BLaER1 treated with 17β-estradiol and CSF1 and Interleukin-3, amounts not matched to agents 10 nM and 100 nM (cell line): Measurements from ENCODE around the gene PSMG1.
"Not testable (repeated sequence)": the region's sequence is repeated elsewhere in the genome, so short reads cannot be mapped to it uniquely, and the experiment has no call there.

Experiments
- H3K27ac ChIP-seq, 11 experiments: shearing (Covaris generic); formaldehyde crosslinking; 2 replicates each; pipeline ENCODE4 v1.8.1; 2022
- H3K27me3 ChIP-seq, 11 experiments: shearing (Covaris generic); formaldehyde crosslinking; 2 replicates each; pipeline ENCODE4 v1.8.1; 2022
- H3K36me3 ChIP-seq, 11 experiments: shearing (Covaris generic); formaldehyde crosslinking; 2 replicates each; pipeline ENCODE4 v1.8.1; 2022
- H3K4me1 ChIP-seq, 10 experiments: shearing (Covaris generic); formaldehyde crosslinking; 2 replicates each; pipeline ENCODE4 v1.8.1; 2022
- H3K4me2 ChIP-seq, 11 experiments: shearing (Covaris generic); formaldehyde crosslinking; 2 replicates each; pipeline ENCODE4 v1.8.1; 2022
- H3K4me3 ChIP-seq, 10 experiments: shearing (Covaris generic); formaldehyde crosslinking; 2 replicates each; pipeline ENCODE4 v1.8.1; 2022
- H3K9ac ChIP-seq, 11 experiments: shearing (Covaris generic); formaldehyde crosslinking; 2 replicates each; pipeline ENCODE4 v1.8.1; 2022
- H3K9me3 ChIP-seq, 11 experiments: shearing (Covaris generic); formaldehyde crosslinking; replicated peaks in 1 of 11; 2 replicates each; pipeline ENCODE4 v1.8.1; 2022
- H4K20me1 ChIP-seq, 11 experiments: shearing (Covaris generic); formaldehyde crosslinking; 2 replicates each; pipeline ENCODE4 v1.8.1; 2022
- Cebpa-rat ChIP-seq, 11 experiments: shearing (Covaris generic); IDR thresholded peaks; 2 replicates each; pipeline ENCODE4 v1.8.1; 2022

PSMG1 gene

DNA sequence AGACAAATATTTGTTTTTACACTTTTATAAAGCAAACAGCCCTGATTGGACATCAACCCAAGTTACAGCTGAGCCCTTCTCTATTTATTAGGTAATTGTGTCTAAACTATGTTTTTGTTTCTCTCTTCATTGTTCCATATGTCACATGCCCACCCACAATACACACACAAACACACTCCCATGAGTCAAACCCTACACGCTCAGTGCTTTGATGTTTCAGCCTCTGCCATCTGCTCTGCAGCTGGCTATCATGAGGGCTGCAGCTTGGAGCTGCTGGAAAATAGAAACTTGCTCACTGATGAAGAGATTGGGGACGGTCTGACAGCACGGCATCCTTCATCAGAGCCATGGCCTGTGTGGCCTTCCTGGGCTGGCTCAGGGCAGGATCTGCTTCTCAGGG is 41.7 kb downstream of the PSMG1 start:
- Histone ChIP-seq H3K9ac (no peak overlapping the region), H3K27ac (no peak overlapping the region), H3K4me1 (peaks cover 0 to 21% (median 7%) of the 10 kb centered on the region in 10 experiments; a peak in 7 of 20 replicates), H3K36me3 (peaks cover 0 to 8% (median 0%) of the 10 kb centered on the region in 11 experiments; a peak in 1 of 22 replicates), H3K4me3 (no peak overlapping the region), H3K9me3 (peaks cover 10 to 36% (median 22%) of the 10 kb centered on the region in 11 experiments; a peak in 20 of 22 replicates), H3K27me3 (no peaks in the 10 kb centered on the region), H4K20me1 (no peaks in the 10 kb centered on the region), H3K4me2 (peak overlapping the region in 4 of 11 experiments; percentile 4 to 19 (median 14); a peak in 5 of 22 replicates)
- TF ChIP-seq Cebpa-rat (IDR thresholded peaks at IDR 0.05), result no peak

DNA sequence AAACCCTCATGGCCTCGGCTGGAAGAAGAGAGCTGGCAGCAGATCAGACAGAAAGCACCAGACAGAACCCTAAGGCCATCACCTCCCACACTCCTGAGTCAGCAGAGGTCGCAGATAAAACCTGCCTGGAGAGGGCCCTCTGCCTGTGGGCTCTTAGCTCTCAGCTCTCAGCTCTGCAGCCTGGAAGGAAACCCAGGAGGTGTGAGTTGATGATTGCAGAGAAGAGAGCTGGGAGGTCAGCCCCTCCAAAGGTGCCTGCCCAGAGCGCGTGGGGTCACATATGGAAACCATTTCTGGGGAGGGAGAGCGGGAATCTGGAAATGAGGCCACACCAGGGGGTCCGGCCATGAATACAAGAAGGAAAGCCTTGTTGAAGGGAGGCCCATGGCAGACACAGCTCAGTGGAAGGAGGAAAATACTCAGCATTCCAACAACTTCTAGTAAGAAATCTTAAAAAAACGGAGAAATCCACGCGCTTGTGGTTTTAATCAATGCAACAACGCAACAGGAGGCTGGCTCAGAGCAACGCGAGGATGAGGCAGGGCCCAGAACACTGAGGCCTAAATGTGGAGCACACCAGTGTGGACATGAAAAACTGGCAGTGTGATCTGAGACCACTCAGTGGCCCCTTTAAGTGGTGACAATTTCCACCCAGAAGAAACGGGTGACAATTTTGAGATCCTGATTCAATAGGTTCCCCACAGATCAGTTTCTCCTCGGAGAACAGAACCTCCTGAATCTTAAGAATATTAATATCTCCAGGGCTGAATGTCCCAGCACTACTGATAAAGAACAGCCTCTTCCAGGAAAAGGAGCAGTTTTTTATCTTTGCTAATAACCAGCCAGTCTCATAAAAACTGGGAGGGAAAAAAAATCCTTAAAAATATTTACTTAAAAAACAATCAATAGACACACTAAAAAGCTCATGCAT is 45.7 kb downstream of the PSMG1 start:
- peaks cover 5 to 13% (median 9%) of the 10 kb centered on the region in 10 experiments; a peak in 10 of 20 replicates for H3K4me1 ChIP-seq
- TF ChIP-seq Cebpa-rat (IDR thresholded peaks at IDR 0.05), result no peak
- 0 out of 22 replicates have a peak overlapping the region, but pooled peaks of 1 of the 11 experiments have one; percentile 7 for H3K27ac ChIP-seq
- no peaks in the 10 kb centered on the region for H3K27me3 ChIP-seq
- no peaks in the 10 kb centered on the region for H4K20me1 ChIP-seq
- no peak overlapping the region for H3K4me3 ChIP-seq
- H3K36me3 ChIP-seq, result no peaks in the 10 kb centered on the region
- peaks cover 0 to 6% (median 0%) of the 10 kb centered on the region in 11 experiments; a peak in 5 of 22 replicates for H3K9me3 ChIP-seq
- H3K4me2 ChIP-seq, result no peak overlapping the region
- peak overlapping the region in 1 of 11 experiments; percentile 24; a peak in 1 of 22 replicates for H3K9ac ChIP-seq

DNA sequence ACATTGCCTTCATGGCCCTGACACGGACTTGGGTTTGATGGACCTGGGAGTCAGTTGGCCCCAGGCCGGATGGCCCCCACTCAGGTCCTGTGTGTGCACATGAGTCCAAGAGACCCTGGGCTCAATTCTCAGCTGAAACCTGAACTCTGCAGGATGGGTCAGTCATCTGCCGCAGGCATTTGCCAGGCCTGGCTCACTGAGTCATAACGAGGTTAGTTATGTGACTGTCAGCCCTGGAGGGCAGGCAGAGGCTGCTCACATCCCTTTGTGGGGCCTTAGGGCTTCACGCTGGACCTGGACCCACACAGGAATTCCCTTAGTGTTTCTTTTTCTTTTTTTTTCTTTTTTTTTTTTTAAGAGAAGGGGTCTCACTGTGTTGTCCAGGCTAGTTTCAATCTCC is 46.5 kb downstream of the PSMG1 start:
- Histone ChIP-seq H3K27me3 (no peaks in the 10 kb centered on the region), H3K27ac (0 out of 22 replicates have a peak overlapping the region, but pooled peaks of 1 of the 11 experiments have one; percentile 7), H3K4me1 (peaks cover 4 to 13% (median 7%) of the 10 kb centered on the region in 10 experiments; a peak in 10 of 20 replicates), H4K20me1 (no peaks in the 10 kb centered on the region), H3K9me3 (peaks cover 0 to 3% (median 0%) of the 10 kb centered on the region in 11 experiments; a peak in 4 of 22 replicates), H3K4me3 (no peak overlapping the region), H3K36me3 (no peaks in the 10 kb centered on the region), H3K9ac (no peak overlapping the region), H3K4me2 (no peak overlapping the region)
- no peak for TF ChIP-seq Cebpa-rat (IDR thresholded peaks at IDR 0.05)

DNA sequence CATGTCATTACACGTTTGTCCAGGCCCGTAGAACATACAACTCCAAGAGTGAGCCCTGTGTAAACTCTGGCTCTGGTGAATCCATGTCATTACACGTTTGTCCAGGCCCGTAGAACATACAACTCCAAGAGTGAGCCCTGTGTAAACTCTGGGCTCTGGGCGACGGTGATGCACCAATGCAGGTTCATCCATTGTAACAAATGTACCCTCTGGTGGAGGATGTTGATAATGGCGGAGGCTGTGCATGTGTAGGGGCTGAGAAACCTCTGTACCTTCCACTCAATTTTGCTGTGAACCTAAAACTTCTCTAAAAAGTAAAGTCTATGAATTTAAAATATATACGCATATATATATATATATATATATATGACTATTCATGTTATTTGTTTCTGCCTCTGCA is 47.1 kb downstream of the PSMG1 start:
- not testable (repeated sequence) for H3K9ac ChIP-seq, H3K4me3 ChIP-seq, H3K36me3 ChIP-seq, H3K4me2 ChIP-seq, H4K20me1 ChIP-seq, H3K27ac ChIP-seq, H3K9me3 ChIP-seq, H3K27me3 ChIP-seq
- H3K4me1 ChIP-seq, result peaks cover 0 to 13% (median 4%) of the 10 kb centered on the region in 10 experiments; a peak in 6 of 20 replicates

DNA sequence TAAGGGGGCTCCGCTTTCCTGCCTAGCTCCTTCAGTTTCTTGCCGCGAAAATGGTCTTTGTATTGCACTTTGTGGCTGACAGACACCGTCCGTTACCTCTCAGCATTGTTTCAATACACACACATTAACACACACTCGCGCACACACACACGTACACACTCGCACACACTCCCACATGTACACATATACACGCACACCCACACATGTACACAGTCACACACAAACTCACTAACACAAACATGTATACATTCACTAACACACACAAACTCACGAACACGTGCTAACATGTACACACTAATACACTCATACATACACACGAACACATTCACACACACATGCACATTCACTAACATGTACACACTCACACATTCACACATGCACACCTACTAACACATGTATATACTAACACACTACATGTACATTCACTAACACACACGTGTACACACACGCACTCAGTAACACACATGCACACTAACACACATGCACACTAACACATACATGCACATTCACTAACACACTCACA is 48.9 kb downstream of the PSMG1 start:
- Histone ChIP-seq H3K4me1 (peaks cover 0 to 13% (median 3%) of the 10 kb centered on the region in 10 experiments; a peak in 4 of 20 replicates), H3K9ac (no peak overlapping the region)
- no peak for TF ChIP-seq Cebpa-rat (IDR thresholded peaks at IDR 0.05)

DNA sequence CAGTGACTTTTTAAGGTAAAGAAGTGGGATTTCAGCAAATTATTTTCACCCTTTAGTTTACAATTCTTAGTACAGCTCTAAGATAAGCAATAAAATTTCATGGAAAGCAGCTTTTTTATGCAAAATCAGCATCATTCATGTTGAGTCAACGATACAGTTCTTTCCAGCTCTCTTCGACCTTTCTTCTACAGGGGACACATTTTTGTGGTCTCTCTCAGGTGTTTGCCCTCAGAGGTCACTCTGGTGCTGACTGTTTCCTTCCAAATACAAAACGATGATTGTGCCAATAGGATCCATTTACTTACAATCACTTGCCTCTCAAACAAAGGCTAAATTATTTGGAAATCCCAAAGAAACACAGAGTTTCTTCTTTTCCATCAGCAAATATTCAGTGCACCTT is 51.0 kb downstream of the PSMG1 start:
- no peak for TF ChIP-seq Cebpa-rat (IDR thresholded peaks at IDR 0.05)
- Histone ChIP-seq H4K20me1 (no peaks in the 10 kb centered on the region), H3K27ac (no peak overlapping the region), H3K4me3 (no peak overlapping the region), H3K27me3 (no peaks in the 10 kb centered on the region), H3K36me3 (no peaks in the 10 kb centered on the region), H3K4me2 (no peak overlapping the region), H3K4me1 (peaks cover 0 to 13% (median 3%) of the 10 kb centered on the region in 10 experiments; a peak in 4 of 20 replicates), H3K9ac (no peak overlapping the region), H3K9me3 (peaks cover 6 to 14% (median 10%) of the 10 kb centered on the region in 11 experiments)

More for the DNA sequence above, 48.9 kb downstream of the PSMG1 start:
- Histone ChIP-seq H3K27ac (no peak overlapping the region), H3K4me3 (no peak overlapping the region), H4K20me1 (no peaks in the 10 kb centered on the region), H3K9me3 (peaks cover 6 to 14% (median 10%) of the 10 kb centered on the region in 11 experiments), H3K36me3 (no peaks in the 10 kb centered on the region), H3K4me2 (peak overlapping the region in 2 of 11 experiments; percentile 14 to 49; a peak in 1 of 22 replicates), H3K27me3 (no peaks in the 10 kb centered on the region)

DNA sequence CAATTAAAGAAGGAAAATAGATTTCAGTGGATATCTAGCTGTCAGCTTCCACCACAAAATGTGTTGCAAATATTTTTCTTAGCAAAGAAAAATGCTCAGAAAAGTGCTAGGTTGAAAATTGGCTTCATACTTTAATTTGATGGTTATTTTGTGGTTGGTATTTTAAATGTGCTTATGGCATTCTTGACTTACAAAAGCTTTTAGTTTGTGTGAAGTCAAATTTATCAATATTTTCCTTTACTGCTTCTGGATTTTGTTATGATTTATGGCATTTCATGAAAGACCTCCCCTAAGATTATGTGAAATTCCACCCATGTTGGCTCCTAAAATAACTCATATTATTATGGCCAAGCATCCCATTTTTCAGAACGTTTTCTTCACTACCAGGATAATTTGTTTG is 51.5 kb downstream of the PSMG1 start:
- H3K36me3 ChIP-seq, result no peaks in the 10 kb centered on the region
- no peaks in the 10 kb centered on the region for H3K27me3 ChIP-seq
- H3K9me3 ChIP-seq, result peaks cover 6 to 14% (median 10%) of the 10 kb centered on the region in 11 experiments
- no peak overlapping the region for H3K9ac ChIP-seq
- H3K4me1 ChIP-seq, result peaks cover 0 to 13% (median 1%) of the 10 kb centered on the region in 10 experiments; a peak in 4 of 20 replicates
- H3K27ac ChIP-seq, result no peak overlapping the region
- no peaks in the 10 kb centered on the region for H4K20me1 ChIP-seq
- H3K4me2 ChIP-seq, result no peak overlapping the region
- no peak for TF ChIP-seq Cebpa-rat (IDR thresholded peaks at IDR 0.05)
- H3K4me3 ChIP-seq, result no peak overlapping the region

DNA sequence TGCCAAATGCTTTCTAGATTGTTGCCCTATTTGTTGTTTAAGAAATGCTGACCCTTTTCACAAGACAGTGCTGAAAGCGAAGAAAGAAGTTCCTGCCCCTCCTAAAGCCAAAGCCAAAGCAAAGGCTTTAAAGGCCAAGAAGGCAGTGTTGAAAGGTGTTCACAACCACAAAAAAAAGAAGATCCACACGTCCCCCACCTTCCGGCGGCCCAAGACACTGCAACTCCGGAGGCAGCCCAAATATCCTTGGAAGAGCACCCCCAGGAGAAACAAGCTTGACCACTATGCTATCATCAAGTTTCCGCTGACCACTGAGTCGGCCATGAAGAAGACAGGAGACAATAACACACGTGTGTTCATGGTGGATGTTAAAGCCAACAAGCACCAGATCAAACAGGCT is 55.7 kb downstream of the PSMG1 start:
- H4K20me1 ChIP-seq, result no peaks in the 10 kb centered on the region

DNA sequence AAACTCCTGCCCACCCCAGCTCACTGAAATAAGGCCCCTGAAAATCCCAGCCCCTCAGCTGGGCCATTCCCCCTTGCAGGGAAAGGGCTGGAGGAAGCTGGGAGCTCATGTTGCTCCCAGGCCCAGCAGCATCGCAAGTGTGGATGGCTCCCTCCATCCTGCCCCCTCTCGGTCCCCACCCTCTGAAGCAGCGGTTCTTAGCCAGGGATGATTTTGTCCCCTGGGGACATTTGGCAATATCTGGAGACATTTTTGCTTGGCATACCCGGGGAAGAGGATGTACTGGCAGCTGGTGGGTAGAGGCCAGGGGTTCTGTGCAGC is 56.8 kb downstream of the PSMG1 start:
- H3K4me3 ChIP-seq, result no peak overlapping the region
- H3K9ac ChIP-seq, result peak overlapping the region in 1 of 11 experiments; percentile 36; a peak in 1 of 22 replicates
- H3K36me3 ChIP-seq, result no peaks in the 10 kb centered on the region
- 0 out of 22 replicates have a peak overlapping the region, but pooled peaks of 1 of the 11 experiments have one; percentile 13 for H3K27ac ChIP-seq
- H3K4me1 ChIP-seq, result peaks cover 5 to 18% (median 14%) of the 10 kb centered on the region in 10 experiments; a peak in 19 of 20 replicates
- no peak overlapping the region for H3K4me2 ChIP-seq
- peaks cover 15 to 25% (median 20%) of the 10 kb centered on the region in 11 experiments for H3K9me3 ChIP-seq
- H3K27me3 ChIP-seq, result no peaks in the 10 kb centered on the region
- TF ChIP-seq Cebpa-rat (IDR thresholded peaks at IDR 0.05), result no peak
- H4K20me1 ChIP-seq, result no peaks in the 10 kb centered on the region

More for the DNA sequence above, 55.7 kb downstream of the PSMG1 start:
- no peak overlapping the region for H3K27ac ChIP-seq
- no peak for TF ChIP-seq Cebpa-rat (IDR thresholded peaks at IDR 0.05)
- H3K4me1 ChIP-seq, result peaks cover 0 to 10% (median 6%) of the 10 kb centered on the region in 10 experiments; a peak in 8 of 20 replicates
- H3K4me2 ChIP-seq, result no peak overlapping the region
- no peak overlapping the region for H3K4me3 ChIP-seq
- H3K36me3 ChIP-seq, result no peaks in the 10 kb centered on the region
- no peak overlapping the region for H3K9ac ChIP-seq
- H3K27me3 ChIP-seq, result no peaks in the 10 kb centered on the region
- H3K9me3 ChIP-seq, result peaks cover 17 to 25% (median 21%) of the 10 kb centered on the region in 11 experiments
